ENCODE results near the gene DCANP1.

GRCh38 chr5:135454946-135455345 is 7.8 kb upstream of the DCANP1 start:
- TF ChIP-seq POLR2A (IDR thresholded peaks at IDR 0.05) (no peak), CTCF (IDR thresholded peaks at IDR 0.05 in 4 of 5, conservative IDR thresholded peaks at IDR 0.05 in 1 of 5) (no peak)
